Ramos (cell line): Measurements from ENCODE around the gene XRCC4.

Experiments
- in situ Hi-C: fragments of 300-500 bp; cut with MboI; formaldehyde crosslinking; loops from one replicate; pipeline ENCODE4 v1.14.3; 2022; ENCODE audit warnings: low sequenced_read_pairs; ENCODE audit not compliant: unreplicated experiment

Gene XRCC4

DNA sequence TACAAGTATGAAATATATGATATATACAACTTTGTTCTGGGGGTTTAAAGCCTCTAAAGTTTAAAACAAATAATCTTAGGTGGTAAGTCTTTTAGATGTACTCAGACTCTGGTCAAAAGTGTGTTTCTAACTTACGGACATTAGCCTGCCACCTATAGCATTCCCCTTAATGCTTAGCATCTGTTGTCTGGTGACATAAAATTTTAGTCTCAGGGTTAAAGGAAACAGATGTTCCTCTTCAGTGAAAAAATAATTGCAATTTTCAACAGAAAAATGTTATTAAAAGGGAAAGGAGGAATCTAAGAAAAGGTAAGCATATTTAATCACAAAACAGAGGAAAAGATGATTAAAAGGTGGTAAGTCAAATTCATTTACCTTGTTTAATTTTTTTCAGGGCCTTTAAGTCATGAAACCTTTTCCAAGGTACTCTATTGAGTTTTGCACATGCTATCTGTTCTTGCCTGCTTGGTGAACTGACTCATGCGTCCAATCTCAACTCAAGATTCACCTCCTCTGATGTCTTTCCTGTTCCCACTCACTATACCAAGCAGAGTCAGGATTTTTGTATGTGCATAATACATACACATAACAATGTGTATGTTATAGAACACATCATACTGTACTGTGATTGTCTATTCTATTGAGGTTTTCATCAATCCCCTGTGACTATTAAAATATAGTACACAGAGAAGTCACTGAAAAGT, 8.1 kb upstream of the XRCC4 start:
- in situ Hi-C loops = no loop called here

DNA sequence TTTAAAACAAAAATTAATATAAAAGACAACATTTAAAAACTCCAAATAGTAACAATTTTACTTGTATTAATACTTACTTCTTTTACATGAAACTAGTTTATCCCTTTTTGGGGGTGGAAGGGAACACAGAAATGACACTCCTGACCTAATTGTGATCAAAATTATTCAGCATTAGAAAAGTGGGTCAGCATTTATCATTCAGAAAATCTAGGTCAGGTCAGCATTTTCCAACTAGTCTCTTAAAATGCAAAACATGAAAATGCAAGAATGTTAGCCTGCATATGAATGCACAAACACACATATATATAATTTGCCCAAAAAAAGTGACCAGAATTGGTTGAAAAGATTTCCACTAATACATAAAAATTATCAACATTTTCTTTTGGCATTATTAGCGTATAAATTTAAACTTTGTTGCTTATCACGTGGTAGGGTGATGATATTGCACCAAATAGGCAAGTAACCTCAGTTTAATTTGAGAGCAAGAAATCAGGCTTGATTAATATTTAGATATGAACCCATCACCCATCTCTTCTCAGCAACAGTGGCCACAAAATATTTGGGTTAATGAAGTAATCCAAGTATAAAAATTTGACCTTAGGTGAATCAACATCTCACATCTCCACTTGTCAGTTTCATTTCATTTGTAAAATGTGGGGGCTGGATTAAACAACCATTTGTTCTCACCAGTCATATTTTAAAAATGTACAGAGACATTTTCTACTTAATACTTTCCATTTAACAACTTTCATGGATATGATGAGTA, 5.9 kb upstream of the XRCC4 start:
- in situ Hi-C loops = no loop called here

DNA sequence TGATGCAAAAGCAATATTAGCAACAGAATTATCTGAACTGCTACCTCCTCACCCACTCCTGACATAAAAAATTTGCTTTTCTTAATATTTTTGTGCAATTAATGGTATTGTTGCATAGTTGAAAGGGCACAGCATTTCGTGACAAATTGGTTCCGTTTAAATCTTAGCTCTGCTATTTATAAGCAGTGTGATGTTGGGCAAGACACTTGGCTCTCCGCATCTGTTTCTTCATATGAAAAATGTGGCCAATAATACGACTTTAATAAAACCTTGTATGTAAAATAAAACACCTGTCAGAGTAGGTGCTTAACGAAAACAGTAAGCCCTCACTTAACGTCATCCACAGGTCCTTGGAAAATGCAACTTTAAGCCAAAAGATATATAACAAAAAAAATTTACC, 4.4 kb upstream of the XRCC4 start:
- in situ Hi-C loops = no loop called here

DNA sequence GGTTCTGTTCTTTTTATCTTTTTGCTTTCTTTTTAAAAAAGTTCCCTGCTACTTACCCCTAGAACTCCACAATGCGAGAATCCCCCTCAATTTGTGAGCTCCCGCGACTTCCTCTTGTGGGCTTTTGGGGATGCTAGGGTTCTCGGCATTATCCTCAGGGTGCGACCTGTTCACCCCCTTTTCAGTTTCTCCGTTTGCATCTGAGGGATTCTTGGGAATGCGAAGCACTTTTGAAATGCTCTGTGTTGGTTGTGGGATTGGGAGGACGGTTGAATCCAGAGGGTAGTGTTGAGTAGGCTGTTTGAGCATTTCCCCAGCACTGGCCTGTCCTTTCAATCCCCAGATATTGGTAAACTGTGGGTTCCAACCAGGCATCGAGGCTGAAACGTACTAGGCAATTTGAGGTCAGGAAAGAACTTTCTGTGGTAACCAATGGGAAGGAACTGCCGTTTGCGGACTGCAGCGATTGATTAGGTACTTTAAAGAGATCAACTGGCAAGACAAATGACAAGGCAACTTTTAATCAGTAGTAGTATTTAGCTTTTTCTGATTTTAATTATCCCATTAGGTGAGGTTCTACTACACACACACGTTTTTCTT, 415 bp downstream of the XRCC4 start:
- in situ Hi-C loops = no loop called here

DNA sequence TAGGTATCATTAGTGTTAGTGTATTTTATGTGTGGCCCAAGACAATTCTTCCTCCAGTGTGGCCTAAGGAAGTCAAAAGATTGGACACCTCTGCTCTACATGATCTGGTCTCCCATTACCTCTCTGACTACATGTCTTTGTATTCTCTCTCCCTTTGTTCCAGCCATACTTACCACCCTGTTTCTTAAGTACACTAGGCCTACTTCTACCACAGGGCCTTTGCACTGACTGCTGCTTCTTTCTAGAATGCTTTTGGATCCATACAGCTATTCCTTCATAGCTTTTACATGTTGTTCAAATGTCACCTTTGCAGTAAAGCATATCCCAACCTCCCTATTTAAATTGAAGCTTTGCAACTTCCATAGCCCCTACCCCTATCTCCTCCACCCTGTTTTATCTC, 5.4 kb downstream of the XRCC4 start:
- in situ Hi-C loops = no loop called here

DNA sequence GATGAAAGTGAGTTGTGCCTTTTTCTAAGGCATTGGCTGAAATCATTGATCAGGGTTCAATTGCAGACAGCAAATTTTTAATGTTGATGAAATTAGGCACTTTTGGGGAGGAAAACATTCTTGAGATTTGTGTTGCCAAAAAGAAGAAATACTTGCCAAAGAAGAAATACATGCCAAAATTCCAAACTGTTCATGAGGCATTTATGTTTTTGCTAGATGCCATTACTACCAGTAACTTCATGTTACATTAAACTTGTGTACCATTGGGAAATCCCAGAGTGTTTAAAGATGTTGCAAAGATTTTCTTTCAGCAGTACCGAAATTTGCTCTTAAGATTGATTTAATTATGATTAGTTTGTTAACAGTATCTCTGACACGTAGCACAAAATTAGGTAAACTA, 7.0 kb downstream of the XRCC4 start:
- in situ Hi-C loops = no loop called here

DNA sequence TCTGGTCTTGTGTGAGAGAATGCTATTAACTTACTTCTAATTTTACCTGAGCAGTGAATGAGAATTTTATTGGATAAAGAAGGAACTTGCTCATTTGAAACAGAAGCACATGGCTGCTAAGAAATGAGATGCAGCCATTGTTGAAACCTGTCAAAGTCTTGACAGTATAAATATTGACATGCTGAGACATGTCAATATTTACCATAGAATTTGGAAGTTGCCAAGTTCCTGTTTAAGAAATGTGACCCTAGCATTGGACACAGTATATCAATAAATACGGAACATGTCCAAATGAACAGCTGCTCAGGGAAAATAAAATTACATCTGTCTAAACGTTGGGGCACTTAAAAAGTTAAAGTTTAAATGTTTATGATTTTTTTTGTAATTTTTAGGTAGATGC, 7.8 kb downstream of the XRCC4 start:
- in situ Hi-C loops = no loop called here

DNA sequence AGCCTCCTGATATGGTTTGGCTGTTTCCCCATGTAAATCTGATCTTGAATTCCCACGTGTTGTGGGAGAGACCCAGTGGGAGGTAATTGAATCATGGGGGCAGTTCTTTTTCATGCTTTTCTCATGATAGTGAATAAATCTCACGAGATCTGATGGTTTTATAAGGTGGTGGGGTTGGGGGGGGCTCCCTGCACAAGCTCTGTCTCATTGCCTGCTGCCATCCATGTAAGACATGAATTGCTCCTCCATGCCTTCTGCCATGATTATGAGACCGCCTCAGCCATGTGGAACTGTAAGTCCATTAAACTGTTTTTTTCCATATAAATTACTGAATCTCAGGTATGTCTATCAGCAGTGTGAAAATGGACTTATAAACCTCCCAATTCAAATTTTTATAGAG, 12.8 kb downstream of the XRCC4 start:
- in situ Hi-C loops = no loop called here

DNA sequence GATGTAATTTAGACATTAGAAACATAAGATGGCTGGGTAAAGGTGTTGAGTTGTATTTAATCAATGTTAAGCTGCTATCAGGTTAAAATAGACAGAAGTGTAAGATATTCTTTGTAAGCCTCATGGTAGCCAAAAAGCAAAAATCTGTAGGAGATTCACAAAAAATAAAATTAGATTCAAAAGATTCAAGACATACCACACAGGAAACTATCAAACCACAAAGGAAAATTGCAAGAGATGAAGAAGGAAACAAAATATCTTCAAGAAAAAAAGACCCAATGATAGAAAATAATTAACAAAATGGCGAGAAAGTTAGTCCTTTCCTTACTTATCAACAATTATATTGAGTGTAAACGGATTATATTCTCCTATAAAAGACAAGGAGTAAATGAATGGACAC, 15.3 kb downstream of the XRCC4 start:
- in situ Hi-C loops = no loop called here

DNA sequence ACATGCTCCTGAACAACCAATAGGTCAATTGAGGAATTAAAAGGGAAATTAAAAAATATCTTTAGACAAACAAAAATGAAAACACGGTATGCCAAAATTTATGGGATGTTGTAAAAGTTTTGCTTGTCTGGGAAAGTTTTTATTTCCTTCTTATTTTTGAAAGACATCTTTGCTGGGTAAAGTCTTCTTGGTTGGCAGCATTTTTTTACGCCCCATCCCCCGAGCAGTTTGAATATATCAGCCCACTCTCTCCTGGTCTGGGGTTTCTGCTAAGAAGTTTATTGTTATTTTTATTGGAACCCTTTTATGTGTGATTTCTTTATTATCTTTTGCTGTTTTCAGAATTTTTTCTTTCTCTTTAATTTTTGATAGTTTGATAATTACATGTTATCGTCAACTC, 16.3 kb downstream of the XRCC4 start:
- in situ Hi-C loops = no loop called here

DNA sequence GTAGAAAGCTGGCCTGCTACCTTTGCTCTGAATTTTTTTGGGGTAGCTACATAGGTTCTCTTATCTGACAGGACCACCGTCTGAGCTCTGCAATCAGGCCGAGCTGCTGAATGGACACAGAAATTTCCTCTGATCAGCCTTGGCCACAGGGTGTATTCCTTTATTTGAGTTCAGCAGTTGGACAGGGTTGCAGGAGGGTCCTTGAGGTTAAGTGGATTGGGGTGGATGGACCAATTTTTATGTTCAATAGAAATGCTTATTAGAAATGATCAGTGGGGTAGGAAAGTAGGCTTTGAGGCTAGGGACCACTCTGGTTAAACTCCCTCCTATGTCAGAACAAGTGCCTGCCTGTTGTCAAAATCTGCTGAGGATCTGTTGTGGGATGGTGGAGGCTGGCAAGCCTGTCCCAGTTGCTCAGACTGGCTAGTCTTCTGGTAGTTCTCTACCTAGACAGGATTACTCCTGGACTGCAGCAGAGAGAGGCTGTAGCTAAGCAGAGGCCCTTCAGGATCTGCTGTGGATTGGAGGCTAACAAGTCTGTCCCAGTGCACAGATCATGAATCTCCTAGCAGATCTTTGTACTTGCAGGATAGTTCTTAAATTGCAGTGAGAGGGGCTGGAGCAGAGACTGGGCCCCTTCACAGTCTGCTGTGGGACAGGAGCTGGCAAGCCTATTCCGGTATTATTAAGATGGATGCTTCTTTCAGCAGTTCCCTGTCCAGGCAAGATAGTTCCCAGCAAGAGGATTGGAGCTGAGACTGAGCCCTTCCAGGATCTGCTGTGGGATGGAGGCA, 18.0 kb downstream of the XRCC4 start:
- in situ Hi-C loops = no loop called here

DNA sequence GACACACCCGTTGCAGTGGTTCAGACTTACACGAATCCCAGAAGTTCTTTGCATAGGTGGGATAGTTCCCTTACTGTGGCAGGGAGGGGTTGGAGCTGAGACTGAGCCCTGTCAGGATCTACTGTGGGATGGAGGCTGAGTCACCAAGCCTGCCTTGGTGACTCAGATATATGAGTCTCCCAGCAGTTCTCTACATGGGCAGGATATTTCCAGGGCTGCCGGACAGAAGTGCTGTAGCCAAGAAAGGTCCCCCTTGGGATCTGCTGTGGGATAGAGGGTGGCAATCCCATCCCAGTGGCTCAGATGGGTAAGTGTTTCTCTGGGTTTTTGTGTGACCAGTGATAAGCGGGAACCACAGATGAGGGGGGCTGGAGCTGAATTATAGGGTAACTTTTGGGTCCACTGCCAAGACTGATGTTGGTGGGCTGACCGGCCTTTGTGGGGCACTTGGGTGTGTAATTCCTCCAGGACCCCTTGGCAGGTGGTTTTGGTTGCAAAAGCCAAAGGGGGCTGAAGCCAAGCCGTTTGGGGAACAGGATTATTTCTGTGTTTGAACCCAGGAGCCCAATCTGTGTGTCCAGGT, 18.7 kb downstream of the XRCC4 start:
- in situ Hi-C loops = no loop called here

DNA sequence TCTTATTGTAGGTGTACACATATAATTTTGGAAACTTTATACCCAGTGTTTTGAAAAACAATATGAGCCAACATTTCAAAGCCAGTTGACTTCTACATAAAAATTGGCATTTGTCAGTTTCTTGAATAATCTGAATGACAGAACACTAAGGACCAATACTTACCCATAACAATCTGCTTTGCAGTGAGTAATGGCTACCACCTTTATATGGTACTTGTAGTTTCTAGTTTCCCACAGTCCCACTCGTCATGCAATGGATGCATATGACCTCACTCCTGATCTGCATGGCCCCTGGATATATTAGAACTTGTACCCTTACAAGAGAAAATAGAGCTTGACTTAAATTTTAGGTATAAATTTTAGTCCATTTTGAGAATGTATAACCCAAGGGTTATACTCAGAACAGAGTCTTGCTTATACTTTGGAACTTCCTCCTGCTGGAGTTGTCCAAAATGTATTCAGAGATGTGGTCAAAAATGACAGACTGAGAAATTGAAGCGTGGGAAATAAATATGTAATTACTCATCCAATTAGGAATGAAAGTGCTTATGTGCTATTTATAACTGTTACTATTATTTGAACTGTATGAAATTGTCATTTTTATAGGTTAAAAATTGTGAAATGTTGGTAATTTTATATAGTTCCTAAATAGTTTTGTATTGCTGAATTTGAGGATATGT, 19.5 kb downstream of the XRCC4 start:
- in situ Hi-C loops = no loop called here

DNA sequence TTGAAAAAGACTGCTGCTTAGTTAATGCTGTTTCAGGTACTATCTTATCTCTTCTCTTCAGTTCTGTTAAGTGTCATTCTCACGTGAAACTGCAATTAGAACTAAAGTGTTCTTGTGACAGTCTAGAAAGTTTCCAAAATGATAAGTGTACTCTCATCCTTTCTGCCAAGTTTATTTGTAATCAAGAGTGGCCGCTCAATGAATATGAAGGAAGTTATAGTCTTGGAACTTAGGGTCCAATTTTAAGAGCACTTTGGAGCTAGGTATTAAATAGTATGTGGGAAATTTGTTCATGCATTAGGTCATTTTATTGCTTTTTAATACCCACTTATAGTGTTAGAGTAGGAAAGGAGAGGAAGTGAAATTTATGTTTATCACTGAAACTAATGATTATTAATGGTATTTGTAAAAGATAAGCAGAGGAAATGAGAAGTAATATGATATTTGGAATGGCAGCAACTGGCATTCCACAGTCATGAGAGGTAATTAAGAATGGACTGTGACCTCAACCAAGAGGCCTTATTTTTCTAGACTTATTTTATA, 20.4 kb downstream of the XRCC4 start:
- in situ Hi-C loops = no loop called here

DNA sequence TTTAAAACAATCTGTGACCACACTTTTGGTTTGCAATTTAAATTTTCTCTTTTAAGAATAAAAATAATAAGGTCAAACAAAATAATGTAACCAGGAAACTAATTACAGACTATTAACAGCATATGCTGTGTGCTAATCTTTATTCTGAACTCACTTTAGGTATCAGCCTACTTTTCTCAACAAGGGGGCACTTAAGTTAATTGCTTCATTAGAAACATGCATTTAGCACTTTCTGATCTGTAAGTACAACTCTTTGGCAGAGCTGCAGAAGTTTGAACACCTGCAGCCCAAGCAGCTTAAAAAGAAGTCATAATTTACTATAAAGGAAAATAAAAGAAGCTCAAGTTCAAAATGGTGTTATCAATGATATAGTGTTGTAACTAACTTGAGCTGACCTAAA, 21.7 kb downstream of the XRCC4 start:
- in situ Hi-C loops = no loop called here

DNA sequence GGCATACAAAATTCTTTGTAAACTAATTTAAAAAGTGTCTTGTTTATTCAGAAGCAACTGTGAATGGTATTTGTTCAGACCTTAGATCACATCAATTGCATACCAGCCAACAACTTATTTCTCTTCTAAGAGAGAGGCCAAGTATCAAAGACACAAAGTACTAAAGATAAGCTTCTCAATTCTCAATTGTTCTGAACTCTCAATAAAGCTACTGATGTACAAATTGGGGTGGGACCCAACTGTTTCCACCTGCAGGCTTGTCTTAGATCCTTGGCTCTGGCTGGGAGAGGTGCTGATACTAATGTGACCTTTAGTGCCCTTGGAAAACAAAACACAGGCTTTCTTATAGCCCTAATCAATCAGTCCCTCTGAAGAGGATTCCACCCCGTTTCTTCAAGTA, 22.1 kb downstream of the XRCC4 start:
- in situ Hi-C loops = no loop called here

DNA sequence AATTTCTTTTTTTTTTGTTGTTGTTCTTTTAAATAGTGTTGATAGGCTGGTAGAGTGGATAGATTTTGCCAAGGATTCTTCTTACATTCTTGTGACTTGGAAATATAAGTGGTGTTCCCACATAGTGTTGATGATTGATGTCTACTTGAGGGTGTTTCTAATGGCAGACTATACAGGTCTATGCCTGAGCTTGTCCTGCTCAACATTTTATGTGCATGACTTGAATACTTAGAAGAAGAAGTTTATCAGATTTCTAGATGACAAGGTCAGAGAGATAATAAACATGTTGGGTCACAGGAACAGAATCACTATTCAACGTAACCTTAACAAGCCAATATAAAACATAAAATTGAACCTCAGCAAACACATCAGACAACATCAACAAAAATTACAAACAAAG, 24.2 kb downstream of the XRCC4 start:
- in situ Hi-C loops = no loop called here

DNA sequence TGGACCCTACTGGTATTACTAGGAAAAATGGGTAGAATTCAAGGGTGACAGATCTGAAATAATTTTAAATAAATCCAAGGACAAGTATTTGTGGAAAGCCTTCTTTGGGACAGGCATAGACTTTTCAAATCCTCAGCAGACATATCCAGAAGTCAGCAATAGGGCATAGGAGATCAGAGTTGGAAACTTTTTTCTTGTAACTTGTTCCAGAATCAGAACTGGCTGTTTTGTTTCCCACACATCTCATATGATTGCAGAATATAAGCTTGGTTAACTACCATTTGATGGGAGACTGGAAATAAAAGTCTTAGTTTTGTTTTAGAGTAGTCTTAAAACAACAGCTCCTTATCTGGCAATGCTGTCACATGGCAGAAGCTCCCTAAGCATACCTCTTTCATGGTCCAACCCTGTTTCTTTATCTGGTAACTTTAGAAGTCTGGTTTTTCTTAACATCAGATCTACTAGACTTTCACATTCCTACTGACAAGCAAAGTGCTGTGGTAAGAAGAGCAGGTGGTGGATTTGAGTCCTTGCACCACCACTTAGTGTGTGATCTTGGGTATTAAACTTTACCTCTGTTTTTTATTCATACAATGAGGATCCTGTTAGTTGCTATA, 25.1 kb downstream of the XRCC4 start:
- in situ Hi-C loops = no loop called here

DNA sequence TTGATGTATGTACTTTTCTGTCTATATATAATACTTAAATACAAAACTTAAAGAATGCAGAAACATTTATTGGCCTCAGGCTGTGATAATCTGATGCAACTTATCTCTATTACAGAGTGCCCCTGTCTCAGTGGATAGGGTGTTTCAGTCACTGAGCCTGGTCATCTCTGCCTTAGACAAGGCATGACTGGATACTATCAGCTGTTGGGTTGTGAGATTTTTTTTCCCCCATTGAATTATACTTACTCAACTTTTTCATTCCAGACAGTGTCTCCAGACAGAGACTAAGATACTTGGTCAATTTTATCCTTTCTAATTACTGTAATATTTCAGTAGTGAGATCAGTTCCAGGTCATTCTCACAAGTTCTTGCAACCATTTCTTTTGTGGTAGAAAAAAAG, 26.7 kb downstream of the XRCC4 start:
- in situ Hi-C loops = no loop called here
